Tibial nerve (tissue), 4 donors: ENCODE results near the gene ANGPTL4. TPM values are rescaled to one million over a fixed set of nuclear protein-coding genes. Genes with fewer than 3 reads are reported as not detected.

Source experiments
- DNase-seq, 2 donors: peaks; one replicate each; pipeline ENCODE4 v3.0.0-alpha.2; 2019; ENCODE audit warnings: low spot score in 2 of 2
- H3K27ac ChIP-seq, 4 donors: fragments of 200-600 bp; sonication (generic) in 3 of 4; one replicate each; pipeline ENCODE4 v1.5.1; 2017 to 2019; ENCODE audit warnings: mild to moderate bottlenecking in 1 of 4
- H3K27me3 ChIP-seq, 2 donors: fragments of 200-600 bp; sonication (generic) in 1 of 2; one replicate each; pipeline versions ENCODE4 v1.5.1 to v1.6.0; 2017 to 2019
- H3K36me3 ChIP-seq, 3 donors: fragments of 200-600 bp; sonication (generic); one replicate each; pipeline ENCODE4 v1.5.1; 2018 to 2019
- H3K4me1 ChIP-seq, 4 donors: fragments of 200-600 bp; sonication (generic) in 3 of 4; one replicate each; pipeline ENCODE4 v1.5.1; 2017 to 2019
- H3K4me3 ChIP-seq, 4 donors: fragments of 200-600 bp; sonication (generic) in 3 of 4; one replicate each; pipeline ENCODE4 v1.5.1; 2017 to 2019; ENCODE audit warnings: mild to moderate bottlenecking in 1 of 4, moderate library complexity in 1 of 4
- H3K9me3 ChIP-seq, 4 donors: fragments of 200-600 bp; sonication (generic) in 3 of 4; one replicate each; pipeline ENCODE4 v1.5.1; 2017 to 2019
- EP300 ChIP-seq, 2 donors: sonication (generic); formaldehyde crosslinking; IDR thresholded peaks; one replicate each; pipeline ENCODE4 v1.6.1; 2017; ENCODE audit warnings: antibody characterized with exemption in 2 of 2, mild to moderate bottlenecking in 1 of 2
- POLR2A ChIP-seq, 2 donors: fragments of 450-650 bp; IDR thresholded peaks; one replicate each; pipeline ENCODE4 v1.6.1; 2017; ENCODE audit warnings: antibody characterized with exemption in 2 of 2, mild to moderate bottlenecking in 2 of 2, moderate library complexity in 2 of 2
- WGBS, 2 donors: methylation state at CpG; one replicate each; pipeline ENCODE4 v1.1.5; 2018; 5-methylcytosine and 5-hydroxymethylcytosine counted together
- total RNA-seq, 4 donors: library from RNA; depleted of rRNA; stranded (reverse); fragments of >200 nt; gene quantifications; one replicate each; pipeline ENCODE4 v1.1.0, GENCODE V29; 2016
- TF ChIP-seq, protein P1 (sequence below), 5 experiments: fragments of 200-600 bp in 3 of 5; fragments of 450-650 bp in 2 of 5; sonication (generic) in 3 of 5; IDR thresholded peaks; one replicate each; pipeline ENCODE4 v1.5.1; 2016 to 2019; ENCODE audit warnings: antibody characterized with exemption in 5 of 5, mild to moderate bottlenecking in 3 of 5, moderate library complexity in 2 of 5

Gene ANGPTL4
- total RNA-seq, 4 donors from 2014 or later = 52.2 to 256 (median 75.6) TPM

DNA sequence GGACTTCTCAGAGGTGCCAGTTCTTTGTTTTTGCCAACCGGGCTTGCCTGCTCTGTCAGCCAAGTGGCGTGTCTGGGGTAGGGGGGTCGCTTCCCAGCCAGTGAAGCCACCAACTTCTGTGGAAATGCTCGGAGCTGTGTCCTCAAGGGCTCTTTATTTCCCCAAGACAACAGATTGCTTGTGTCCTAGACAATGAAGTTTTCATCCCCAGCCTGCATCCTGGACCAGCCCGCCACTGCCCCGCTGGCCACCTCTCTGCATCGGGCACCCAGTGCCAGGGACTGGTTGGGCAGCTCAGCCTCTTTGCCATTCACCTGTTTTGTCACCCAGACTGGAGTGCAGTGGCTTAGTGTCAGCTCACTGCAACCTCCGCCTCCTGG, 29.9 kb downstream of the ANGPTL4 start:
- no peak overlapping the region for H3K4me3 ChIP-seq
- H3K4me1 ChIP-seq = peaks cover 0 to 82% (median 61%) of the 10 kb centered on the region in 4 donors
- H3K27ac ChIP-seq = peak overlapping the region in 3 of 4 donors; percentile 56 to 100 (median 100)
- DNase-seq = no peak
- no peaks in the 10 kb centered on the region for H3K36me3 ChIP-seq
- TF ChIP-seq, protein P1, sequence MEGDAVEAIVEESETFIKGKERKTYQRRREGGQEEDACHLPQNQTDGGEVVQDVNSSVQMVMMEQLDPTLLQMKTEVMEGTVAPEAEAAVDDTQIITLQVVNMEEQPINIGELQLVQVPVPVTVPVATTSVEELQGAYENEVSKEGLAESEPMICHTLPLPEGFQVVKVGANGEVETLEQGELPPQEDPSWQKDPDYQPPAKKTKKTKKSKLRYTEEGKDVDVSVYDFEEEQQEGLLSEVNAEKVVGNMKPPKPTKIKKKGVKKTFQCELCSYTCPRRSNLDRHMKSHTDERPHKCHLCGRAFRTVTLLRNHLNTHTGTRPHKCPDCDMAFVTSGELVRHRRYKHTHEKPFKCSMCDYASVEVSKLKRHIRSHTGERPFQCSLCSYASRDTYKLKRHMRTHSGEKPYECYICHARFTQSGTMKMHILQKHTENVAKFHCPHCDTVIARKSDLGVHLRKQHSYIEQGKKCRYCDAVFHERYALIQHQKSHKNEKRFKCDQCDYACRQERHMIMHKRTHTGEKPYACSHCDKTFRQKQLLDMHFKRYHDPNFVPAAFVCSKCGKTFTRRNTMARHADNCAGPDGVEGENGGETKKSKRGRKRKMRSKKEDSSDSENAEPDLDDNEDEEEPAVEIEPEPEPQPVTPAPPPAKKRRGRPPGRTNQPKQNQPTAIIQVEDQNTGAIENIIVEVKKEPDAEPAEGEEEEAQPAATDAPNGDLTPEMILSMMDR (IDR thresholded peaks at IDR 0.05) = no peak
- TF ChIP-seq EP300 (IDR thresholded peaks at IDR 0.05) = peak in 1 of 2 donors; percentile 37
- WGBS, 2 donors = 65 to 68% methylated on average over 8 of the region's 8 CpGs
- H3K9me3 ChIP-seq = no peaks in the 10 kb centered on the region
- H3K27me3 ChIP-seq = no peaks in the 10 kb centered on the region

DNA sequence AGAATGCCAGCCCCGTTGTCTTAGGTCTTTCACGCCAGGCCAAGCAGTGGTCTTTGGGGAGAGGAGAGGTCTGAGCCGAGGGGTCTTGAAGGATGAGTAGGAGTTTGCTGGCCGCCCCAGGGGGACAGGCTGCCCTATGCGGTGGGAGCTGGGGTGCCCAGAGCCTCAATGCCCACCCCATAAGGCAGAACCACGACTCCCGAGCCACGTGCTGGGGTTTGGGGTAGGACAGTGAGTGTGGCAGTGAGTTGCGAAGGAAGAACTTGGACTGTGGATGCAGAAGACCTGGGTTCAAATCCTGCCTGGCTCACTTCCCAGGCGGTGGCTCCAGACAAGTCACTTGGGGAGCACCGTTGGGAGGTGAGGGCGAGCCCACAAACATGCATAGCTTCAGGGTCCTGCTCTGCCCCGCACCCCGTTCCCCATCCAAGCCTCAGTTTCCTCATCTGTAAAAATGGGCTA, 31.7 kb downstream of the ANGPTL4 start:
- H3K27me3 ChIP-seq = no peaks in the 10 kb centered on the region
- peaks cover 0 to 78% (median 55%) of the 10 kb centered on the region in 4 donors for H3K4me1 ChIP-seq
- H3K9me3 ChIP-seq = no peaks in the 10 kb centered on the region
- peaks cover 0 to 18% (median 0%) of the 10 kb centered on the region in 3 donors for H3K36me3 ChIP-seq
- TF ChIP-seq, protein P1 (IDR thresholded peaks at IDR 0.05) = no peak
- TF ChIP-seq EP300 (IDR thresholded peaks at IDR 0.05) (no peak), POLR2A (IDR thresholded peaks at IDR 0.05) (no peak)
- no peak for DNase-seq
- no peak overlapping the region for H3K4me3 ChIP-seq
- peak overlapping the region in 2 of 4 donors; percentile 100 for H3K27ac ChIP-seq
- WGBS, 2 donors = 91 to 95% methylated on average over 13 to 14 of the region's 14 CpGs

DNA sequence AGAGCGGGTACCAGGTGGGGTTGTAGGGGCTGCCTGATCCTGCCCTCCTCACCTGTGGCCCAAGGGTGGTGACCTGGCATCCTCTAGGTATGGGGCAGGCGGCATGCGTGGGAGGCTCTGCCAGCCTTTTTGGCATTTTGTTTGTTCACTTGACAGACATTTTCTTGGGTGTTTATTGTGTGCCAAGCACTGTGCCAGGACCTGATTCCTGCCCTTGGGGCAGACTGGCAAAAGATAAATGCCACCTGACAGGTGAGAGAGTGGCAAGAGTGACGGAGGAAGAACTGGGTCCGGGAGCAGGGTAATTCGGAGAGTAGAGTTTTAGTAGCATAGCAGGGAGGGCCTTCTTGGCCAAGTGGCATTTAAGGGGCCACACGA, 32.2 kb downstream of the ANGPTL4 start:
- peaks cover 0 to 73% (median 52%) of the 10 kb centered on the region in 4 donors for H3K4me1 ChIP-seq
- peak overlapping the region in 1 of 4 donors; percentile 100 for H3K27ac ChIP-seq
- no peaks in the 10 kb centered on the region for H3K27me3 ChIP-seq
- peaks cover 0 to 21% (median 0%) of the 10 kb centered on the region in 3 donors for H3K36me3 ChIP-seq
- H3K4me3 ChIP-seq = no peak overlapping the region
- TF ChIP-seq POLR2A (IDR thresholded peaks at IDR 0.05) = no peak
- TF ChIP-seq EP300 (IDR thresholded peaks at IDR 0.05) = no peak
- TF ChIP-seq, protein P1 (IDR thresholded peaks at IDR 0.05) = no peak
- WGBS, 2 donors = 89 to 94% methylated on average over 7 of the region's 7 CpGs
- no peaks in the 10 kb centered on the region for H3K9me3 ChIP-seq
- DNase-seq = no peak

DNA sequence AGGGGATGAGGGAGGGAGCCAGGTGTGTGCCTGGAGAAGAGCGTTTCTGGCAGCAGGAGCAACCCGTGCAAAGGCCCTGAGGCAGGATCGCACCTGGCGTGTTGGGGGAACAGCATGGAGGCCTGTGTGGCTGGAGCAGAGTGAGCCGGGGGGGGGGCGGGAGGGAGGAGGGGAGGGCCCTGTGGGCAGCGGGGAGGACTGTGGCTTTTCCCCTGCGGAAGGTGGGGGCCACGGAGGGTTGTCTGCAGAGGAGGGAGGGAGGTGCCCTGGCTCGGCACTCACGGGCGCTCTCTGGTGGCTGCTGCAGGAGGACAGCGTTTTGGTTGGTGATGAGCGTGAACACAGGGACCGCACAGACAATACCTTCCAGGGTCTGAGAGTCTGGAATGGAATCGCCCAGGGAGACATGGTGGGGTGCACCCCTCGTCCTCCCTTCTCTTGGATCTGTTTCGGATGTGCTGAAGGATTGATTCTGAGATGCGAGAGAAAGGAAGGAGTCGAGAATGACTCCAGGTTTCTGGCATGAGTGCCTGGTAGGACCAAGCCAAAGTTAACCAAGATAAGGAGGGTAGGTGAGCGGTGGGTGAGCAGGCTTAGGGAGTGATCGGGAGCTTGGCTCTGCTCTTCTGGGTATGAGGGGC, 32.7 kb downstream of the ANGPTL4 start:
- WGBS, 2 donors = 52 to 56% methylated on average over 19 to 21 of the region's 22 CpGs
- H3K9me3 ChIP-seq = no peaks in the 10 kb centered on the region
- no peaks in the 10 kb centered on the region for H3K27me3 ChIP-seq
- DNase-seq = peak in 1 of 2 donors; percentile 43
- TF ChIP-seq, protein P1 (IDR thresholded peaks at IDR 0.05) = peak; percentile 45 to 63 (median 61)
- TF ChIP-seq POLR2A (IDR thresholded peaks at IDR 0.05) (no peak), EP300 (IDR thresholded peaks at IDR 0.05) (peak in 1 of 2 donors; percentile 13)
- no peak overlapping the region for H3K4me3 ChIP-seq
- H3K36me3 ChIP-seq = peaks cover 0 to 26% (median 0%) of the 10 kb centered on the region in 3 donors
- peaks cover 0 to 68% (median 47%) of the 10 kb centered on the region in 4 donors for H3K4me1 ChIP-seq
- H3K27ac ChIP-seq = peak overlapping the region in 2 of 4 donors; percentile 57 to 100

DNA sequence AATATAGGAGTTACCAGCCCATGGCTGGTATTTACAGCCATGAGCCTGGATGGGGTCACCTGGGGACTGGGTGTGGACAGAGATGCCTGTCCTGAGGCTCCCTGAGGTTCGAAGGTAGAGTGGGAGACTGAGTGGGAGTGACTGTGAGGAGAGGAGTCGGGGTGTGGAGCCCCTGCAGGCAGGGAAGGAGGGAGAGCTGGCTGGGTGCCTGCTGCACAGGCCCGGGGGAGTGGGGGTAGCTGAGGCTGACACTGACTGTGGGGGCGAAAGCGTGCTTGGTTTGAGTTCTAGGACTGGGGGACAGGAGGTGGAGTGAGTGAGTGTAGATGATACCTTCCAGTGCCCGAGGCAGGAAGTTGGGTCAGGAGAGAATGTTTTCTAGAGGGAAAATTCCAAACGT, 33.3 kb downstream of the ANGPTL4 start:
- no peak overlapping the region for H3K4me3 ChIP-seq
- TF ChIP-seq POLR2A (IDR thresholded peaks at IDR 0.05) = no peak
- TF ChIP-seq, protein P1 (IDR thresholded peaks at IDR 0.05) = no peak
- TF ChIP-seq EP300 (IDR thresholded peaks at IDR 0.05) = no peak
- 28 to 43% methylated on average over 7 of the region's 7 CpGs for WGBS, 2 donors
- H3K9me3 ChIP-seq = no peaks in the 10 kb centered on the region
- no peak for DNase-seq
- H3K27ac ChIP-seq = peak overlapping the region in 2 of 4 donors; percentile 57 to 62
- peaks cover 0 to 32% (median 0%) of the 10 kb centered on the region in 3 donors for H3K36me3 ChIP-seq
- peaks cover 0 to 62% (median 41%) of the 10 kb centered on the region in 4 donors for H3K4me1 ChIP-seq
- no peaks in the 10 kb centered on the region for H3K27me3 ChIP-seq
